ENCODE data around the gene ASIP. TPM values are rescaled to one million over a fixed set of nuclear protein-coding genes. Genes with fewer than 3 reads are reported as not detected.
"Not testable (repeated sequence)": the region's sequence is repeated elsewhere in the genome, so short reads cannot be mapped to it uniquely, and the experiment has no call there.

ASIP gene
- total RNA-seq, 1 donor from 2014 or later = not detected

- no peak for DNase-seq (ENCODE audit: low spot score in 2 of 2, unreplicated experiment in 2 of 2)
- H3K4me3 Mint-ChIP-seq = no peak overlapping the region
- TF ChIP-seq CTCF (IDR thresholded peaks at IDR 0.05; ENCODE audit: unreplicated experiment) = no peak
- H3K27me3 Mint-ChIP-seq (ENCODE audit: low read depth) = no peaks in the 10 kb centered on the region
- peaks cover 9% of the 10 kb centered on the region for H3K36me3 Mint-ChIP-seq
- H3K27ac Mint-ChIP-seq = no peak overlapping the region
- no peaks in the 10 kb centered on the region for H3K4me1 Mint-ChIP-seq
- H3K9me3 Mint-ChIP-seq = peaks cover 36% of the 10 kb centered on the region
Observed at GRCh38 chr20:34233687-34234086, 7.5 kb upstream of the ASIP start.

GRCh38 chr20:34235875-34236274 is 5.3 kb upstream of the ASIP start:
- peaks cover 40% of the 10 kb centered on the region for H3K9me3 Mint-ChIP-seq
- H3K36me3 Mint-ChIP-seq = peaks cover 9% of the 10 kb centered on the region
- DNase-seq (ENCODE audit: low spot score in 2 of 2, unreplicated experiment in 2 of 2) = no peak
- no peak overlapping the region for H3K27ac Mint-ChIP-seq
- H3K27me3 Mint-ChIP-seq (ENCODE audit: low read depth) = no peaks in the 10 kb centered on the region
- no peak for TF ChIP-seq CTCF (IDR thresholded peaks at IDR 0.05; ENCODE audit: unreplicated experiment)
- no peak overlapping the region for H3K4me3 Mint-ChIP-seq
- no peaks in the 10 kb centered on the region for H3K4me1 Mint-ChIP-seq

GRCh38 chr20:34237942-34238341 is 3.3 kb upstream of the ASIP start:
- Mint-ChIP-seq H3K27me3 (ENCODE audit: low read depth) (no peaks in the 10 kb centered on the region), H3K4me3 (no peak overlapping the region)

GRCh38 chr20:34240121-34240520 is 1.1 kb upstream of the ASIP start:
- no peaks in the 10 kb centered on the region for H3K27me3 Mint-ChIP-seq (ENCODE audit: low read depth)
- no peak overlapping the region for H3K27ac Mint-ChIP-seq
- peaks cover 9% of the 10 kb centered on the region for H3K36me3 Mint-ChIP-seq
- TF ChIP-seq CTCF (IDR thresholded peaks at IDR 0.05; ENCODE audit: unreplicated experiment) = no peak
- H3K4me1 Mint-ChIP-seq = peaks cover 8% of the 10 kb centered on the region
- DNase-seq (ENCODE audit: low spot score in 2 of 2, unreplicated experiment in 2 of 2) = no peak
- H3K9me3 Mint-ChIP-seq = peaks cover 27% of the 10 kb centered on the region
- H3K4me3 Mint-ChIP-seq = no peak overlapping the region

More at GRCh38 chr20:34237942-34238341, 3.3 kb upstream of the ASIP start:
- H3K9me3 Mint-ChIP-seq = peaks cover 27% of the 10 kb centered on the region
- H3K27ac Mint-ChIP-seq = no peak overlapping the region
- TF ChIP-seq CTCF (IDR thresholded peaks at IDR 0.05; ENCODE audit: unreplicated experiment) = no peak
- no peak for DNase-seq (ENCODE audit: low spot score in 2 of 2, unreplicated experiment in 2 of 2)
- H3K4me1 Mint-ChIP-seq = peaks cover 6% of the 10 kb centered on the region
- peaks cover 9% of the 10 kb centered on the region for H3K36me3 Mint-ChIP-seq

GRCh38 chr20:34242015-34242414 is 792 bp downstream of the ASIP start:
- not testable (repeated sequence) for H3K4me1 Mint-ChIP-seq; H3K27me3 Mint-ChIP-seq (ENCODE audit: low read depth); H3K27ac Mint-ChIP-seq; DNase-seq (ENCODE audit: low spot score in 2 of 2, unreplicated experiment in 2 of 2); H3K36me3 Mint-ChIP-seq; H3K4me3 Mint-ChIP-seq
- peaks cover 21% of the 10 kb centered on the region for H3K9me3 Mint-ChIP-seq

GRCh38 chr20:34242879-34243278 is 1.7 kb downstream of the ASIP start:
- H3K9me3 Mint-ChIP-seq = peaks cover 13% of the 10 kb centered on the region
- no peak overlapping the region for H3K27ac Mint-ChIP-seq
- no peaks in the 10 kb centered on the region for H3K27me3 Mint-ChIP-seq (ENCODE audit: low read depth)
- peaks cover 10% of the 10 kb centered on the region for H3K4me1 Mint-ChIP-seq
- H3K36me3 Mint-ChIP-seq = peaks cover 7% of the 10 kb centered on the region
- H3K4me3 Mint-ChIP-seq = no peak overlapping the region
- no peak for DNase-seq (ENCODE audit: low spot score in 2 of 2, unreplicated experiment in 2 of 2)
- TF ChIP-seq CTCF (IDR thresholded peaks at IDR 0.05; ENCODE audit: unreplicated experiment) = no peak
